GM12878 (cell line): ENCODE measurements around the gene SHB. TPM values are rescaled to one million over a fixed set of nuclear protein-coding genes. Genes with fewer than 3 reads are reported as not detected.
A peak's percentile ranks its signal among the peaks of the same experiment; 100 is the strongest.

Source experiments
- CHD1 ChIP-seq: IDR thresholded peaks from 2 replicates; pipeline ENCODE4 v1.6.1; 2012; ENCODE audit warnings: low read depth, low read length, improper control_type of control experiment
- CHD2 ChIP-seq: IDR thresholded peaks from 2 replicates; pipeline ENCODE4 v1.6.1; 2011; ENCODE audit warnings: low read depth, low read length, improper control_type of control experiment, borderline replicate concordance
- CHD4 ChIP-seq: fragments of 200-600 bp; sonication (generic); IDR thresholded peaks from 2 replicates; pipeline ENCODE4 v1.6.1; 2016; ENCODE audit warnings: mild to moderate bottlenecking
- E4F1 ChIP-seq: fragments of 450-650 bp; IDR thresholded peaks from 2 replicates; pipeline ENCODE4 v1.6.1; 2018; ENCODE audit warnings: borderline replicate concordance, mild to moderate bottlenecking; ENCODE audit not compliant: partially characterized antibody
- ETV6 ChIP-seq, 2 experiments: fragments of 450-650 bp in 1 of 2; IDR thresholded peaks in 1 of 2; conservative IDR thresholded peaks in 1 of 2; 2 replicates each; pipeline ENCODE4 v1.6.1; 2014; ENCODE audit warnings: antibody characterized with exemption in 1 of 2, borderline replicate concordance in 1 of 2, low read depth in 1 of 2, mild to moderate bottlenecking in 1 of 2, moderate library complexity in 1 of 2
- FOS ChIP-seq: IDR thresholded peaks from 3 replicates; pipeline ENCODE4 v1.6.1; 2011; ENCODE audit warnings: borderline replicate concordance; ENCODE audit not compliant: insufficient read length; ENCODE audit errors: extremely low read depth
- JUND ChIP-seq: IDR thresholded peaks from 2 replicates; pipeline ENCODE4 v1.6.1; 2012; ENCODE audit warnings: low read depth, mild to moderate bottlenecking, low read length, improper control_type of control experiment, moderate library complexity
- KLF5 ChIP-seq: fragments of 450-650 bp; IDR thresholded peaks from 2 replicates; pipeline ENCODE4 v1.6.1; 2014; ENCODE audit warnings: mild to moderate bottlenecking; ENCODE audit not compliant: partially characterized antibody
- LARP7 ChIP-seq: fragments of 450-650 bp; IDR thresholded peaks from 2 replicates; pipeline ENCODE4 v1.6.1; 2017; ENCODE audit warnings: mild to moderate bottlenecking
- SRF ChIP-seq, 2 experiments: IDR thresholded peaks; 2 replicates each; pipeline ENCODE4 v1.6.1; 2011; ENCODE audit warnings: low read depth in 2 of 2, low read length in 2 of 2, mild to moderate bottlenecking in 1 of 2, moderate library complexity in 1 of 2
- STAT1 ChIP-seq: fragments of 450-650 bp; conservative IDR thresholded peaks from 2 replicates; pipeline ENCODE4 v1.6.1; 2014; ENCODE audit warnings: antibody characterized with exemption, mild to moderate bottlenecking
- TBL1XR1 ChIP-seq: IDR thresholded peaks from 2 replicates; pipeline ENCODE4 v1.6.1; 2012; ENCODE audit warnings: low read depth, low read length, improper control_type of control experiment
- polyA plus RNA-seq, 11 experiments: library from polyadenylated mRNA; depleted of rRNA in 4 of 11; unstranded in 6 of 11; stranded (reverse) in 5 of 11; fragments of >200 nt; fragmentation: Nextera tagmentation in 4 of 11; fragmentation: Illumina TruSeq in 1 of 11; extraction: Ambion mirVana in 4 of 11; extraction: Trizol in 1 of 11; gene quantifications; 1 replicate in 1 of 11; 2 replicates in 10 of 11; pipeline versions ENCODE4 v1.2.1 to v1.2.3, GENCODE V29; 2011 to 2016; ENCODE audit warnings: inconsistent platforms in 2 of 11, missing spikeins in 2 of 11, low read depth in 1 of 11
- total RNA-seq, 4 experiments: library from RNA; depleted of rRNA in 3 of 4; stranded (reverse); fragments of >200 nt in 3 of 4; fragmentation: Illumina TruSeq in 1 of 4; extraction: Trizol in 1 of 4; gene quantifications; 2 replicates each; pipeline versions ENCODE4 v1.2.1 to v1.2.3, GENCODE V29; 2013 to 2021
- TF ChIP-seq, protein P1 (sequence below): IDR thresholded peaks from 2 replicates; pipeline ENCODE4 v1.6.1; 2012; ENCODE audit warnings: low read depth, low read length, improper control_type of control experiment

Gene SHB
- total and polyA plus RNA-seq, 10 of the 15 experiments (the other 5 are each of a cell fraction or from before 2014, with no cell fraction given): 0.29 to 6.2 (median 1.3) TPM

DNA sequence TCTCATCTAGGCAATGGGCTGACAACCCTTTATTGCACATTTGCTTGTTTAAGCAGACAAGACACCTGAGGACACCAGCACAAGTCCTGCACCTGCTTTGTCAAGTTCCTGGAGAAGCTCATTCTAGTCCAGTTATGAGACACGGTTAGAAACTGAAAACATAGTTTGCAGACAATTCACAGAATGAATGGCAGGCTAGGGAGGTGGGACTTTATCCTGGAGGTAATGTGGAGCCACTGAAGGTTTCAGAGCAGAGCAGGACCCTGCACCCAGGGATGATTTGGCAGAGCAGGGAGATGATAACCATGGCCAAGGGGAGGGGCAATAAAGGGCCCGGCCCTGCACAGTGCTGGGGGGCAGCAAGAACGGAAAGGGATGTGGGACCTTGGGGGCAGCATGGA is 114.4 kb downstream of the SHB start (continued):
- TF ChIP-seq KLF5 (no peak), LARP7 (no peak), JUND (no peak), SRF (IDR thresholded peaks at IDR 0.05; ENCODE audit: low read depth in 2 of 2, low read length in 2 of 2) (no peak), CHD4 (no peak), E4F1 (no peak), TBL1XR1 (no peak), STAT1 (no peak), FOS (no peak), ETV6 (conservative IDR thresholded peaks at IDR 0.05 in 1 of 2, IDR thresholded peaks at IDR 0.05 in 1 of 2; ENCODE audit: borderline replicate concordance in 1 of 2, low read depth in 1 of 2) (0 out of 4 replicates have a peak, but pooled peaks of 1 of the 2 experiments have one; percentile 14), CHD2 (no peak), CHD1 (no peak)
- TF ChIP-seq, protein P1, sequence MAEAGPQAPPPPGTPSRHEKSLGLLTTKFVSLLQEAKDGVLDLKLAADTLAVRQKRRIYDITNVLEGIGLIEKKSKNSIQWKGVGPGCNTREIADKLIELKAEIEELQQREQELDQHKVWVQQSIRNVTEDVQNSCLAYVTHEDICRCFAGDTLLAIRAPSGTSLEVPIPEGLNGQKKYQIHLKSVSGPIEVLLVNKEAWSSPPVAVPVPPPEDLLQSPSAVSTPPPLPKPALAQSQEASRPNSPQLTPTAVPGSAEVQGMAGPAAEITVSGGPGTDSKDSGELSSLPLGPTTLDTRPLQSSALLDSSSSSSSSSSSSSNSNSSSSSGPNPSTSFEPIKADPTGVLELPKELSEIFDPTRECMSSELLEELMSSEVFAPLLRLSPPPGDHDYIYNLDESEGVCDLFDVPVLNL: no peak
- TF ChIP-seq, all 136 proteins: peak for 8
